ENCODE data around the gene ARID3A.

DNA sequence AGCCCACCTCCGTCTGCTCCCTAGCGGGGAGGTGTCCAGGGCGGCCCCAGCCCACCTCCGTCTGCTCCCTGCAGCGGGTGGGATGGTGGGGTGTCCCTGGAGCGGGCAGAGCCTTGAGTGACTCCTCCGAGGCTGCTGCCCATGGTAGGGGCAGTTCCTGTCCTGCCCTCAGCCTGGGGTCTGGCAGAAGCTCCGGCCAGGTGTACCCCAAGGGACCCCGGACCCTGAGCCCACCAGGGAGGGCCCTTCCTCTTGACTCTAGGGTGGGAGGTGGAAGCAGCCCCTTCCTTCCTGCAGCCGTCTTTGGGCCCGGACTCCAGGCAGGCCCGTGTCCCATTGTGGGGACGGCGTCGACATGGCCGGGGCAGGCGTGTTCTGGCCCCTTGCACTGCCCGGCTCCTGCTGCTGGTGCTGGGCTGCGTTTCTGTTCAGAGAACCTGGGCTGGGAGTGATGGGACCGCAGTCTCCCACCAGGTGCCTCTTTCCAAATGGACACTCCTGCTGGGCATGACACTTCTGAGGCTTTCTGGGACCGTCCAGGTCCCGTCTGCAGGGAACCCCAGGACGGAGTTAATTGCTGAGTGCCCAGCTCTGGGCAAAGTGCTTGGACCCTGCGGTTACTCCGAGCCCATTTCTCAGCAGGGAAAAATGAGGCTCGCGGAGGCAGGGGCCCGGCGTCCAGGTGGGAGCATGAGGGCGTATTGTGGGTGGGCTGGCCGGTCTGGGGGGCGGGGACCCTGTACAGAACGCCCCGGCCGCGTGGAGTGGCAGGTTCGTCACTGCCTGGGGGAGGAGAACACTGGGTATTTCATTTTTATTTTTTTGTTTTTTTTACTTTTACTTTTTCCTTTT, 19.8 kb downstream of the ARID3A start:
- no peak for TF ChIP-seq POLR2A (IDR thresholded peaks at IDR 0.05)
- TF ChIP-seq, protein P1, sequence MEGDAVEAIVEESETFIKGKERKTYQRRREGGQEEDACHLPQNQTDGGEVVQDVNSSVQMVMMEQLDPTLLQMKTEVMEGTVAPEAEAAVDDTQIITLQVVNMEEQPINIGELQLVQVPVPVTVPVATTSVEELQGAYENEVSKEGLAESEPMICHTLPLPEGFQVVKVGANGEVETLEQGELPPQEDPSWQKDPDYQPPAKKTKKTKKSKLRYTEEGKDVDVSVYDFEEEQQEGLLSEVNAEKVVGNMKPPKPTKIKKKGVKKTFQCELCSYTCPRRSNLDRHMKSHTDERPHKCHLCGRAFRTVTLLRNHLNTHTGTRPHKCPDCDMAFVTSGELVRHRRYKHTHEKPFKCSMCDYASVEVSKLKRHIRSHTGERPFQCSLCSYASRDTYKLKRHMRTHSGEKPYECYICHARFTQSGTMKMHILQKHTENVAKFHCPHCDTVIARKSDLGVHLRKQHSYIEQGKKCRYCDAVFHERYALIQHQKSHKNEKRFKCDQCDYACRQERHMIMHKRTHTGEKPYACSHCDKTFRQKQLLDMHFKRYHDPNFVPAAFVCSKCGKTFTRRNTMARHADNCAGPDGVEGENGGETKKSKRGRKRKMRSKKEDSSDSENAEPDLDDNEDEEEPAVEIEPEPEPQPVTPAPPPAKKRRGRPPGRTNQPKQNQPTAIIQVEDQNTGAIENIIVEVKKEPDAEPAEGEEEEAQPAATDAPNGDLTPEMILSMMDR (IDR thresholded peaks at IDR 0.05 in 4 of 5, conservative IDR thresholded peaks at IDR 0.05 in 1 of 5), result no peak

Data from gastrocnemius medialis (tissue), 4 donors.